GM19035 (cell line): ENCODE data around the gene PSME2.

Source experiments
- ATAC-seq: cut with Tn5 transposase; IDR thresholded peaks from one replicate; pipeline ENCODE4 v1.9.1; 2021; ENCODE audit not compliant: unreplicated experiment

Gene PSME2, protein sequence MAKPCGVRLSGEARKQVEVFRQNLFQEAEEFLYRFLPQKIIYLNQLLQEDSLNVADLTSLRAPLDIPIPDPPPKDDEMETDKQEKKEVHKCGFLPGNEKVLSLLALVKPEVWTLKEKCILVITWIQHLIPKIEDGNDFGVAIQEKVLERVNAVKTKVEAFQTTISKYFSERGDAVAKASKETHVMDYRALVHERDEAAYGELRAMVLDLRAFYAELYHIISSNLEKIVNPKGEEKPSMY

GRCh38 chr14:24146453-24146977 is at the start of gene PSME2:
Gene PSME2, minus strand, starts transcription at chr14:24146610. Its CDS starts 29 bp downstream, at chr14:24146581.
- ATAC-seq = peak; percentile 61

- peak; percentile 81 for ATAC-seq
These were observed 49.0 kb upstream of the PSME2 start, which contains the start of gene TM9SF1 for GRCh38 chr14:24195186-24196070. Gene TM9SF1, minus strand, starts transcription at chr14:24195441. Its CDS starts 422 bp downstream, at chr14:24195019.

DNA sequence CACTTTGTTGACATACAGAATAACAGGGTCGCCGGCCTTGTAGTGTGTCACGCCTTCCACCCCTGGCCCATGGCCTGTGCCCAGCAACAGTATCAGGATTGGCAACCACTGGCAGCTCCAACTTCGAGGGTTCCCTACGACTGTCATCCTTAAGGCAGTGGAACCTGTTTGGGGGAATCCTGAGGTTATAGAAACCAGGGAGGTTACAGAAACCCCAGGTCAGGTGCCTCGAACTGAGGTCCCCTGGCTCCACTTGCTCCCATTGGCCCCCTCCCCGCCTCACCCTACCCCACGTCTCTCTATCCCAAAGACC is 48.4 kb upstream of the PSME2 start:
- ATAC-seq = no peak

DNA sequence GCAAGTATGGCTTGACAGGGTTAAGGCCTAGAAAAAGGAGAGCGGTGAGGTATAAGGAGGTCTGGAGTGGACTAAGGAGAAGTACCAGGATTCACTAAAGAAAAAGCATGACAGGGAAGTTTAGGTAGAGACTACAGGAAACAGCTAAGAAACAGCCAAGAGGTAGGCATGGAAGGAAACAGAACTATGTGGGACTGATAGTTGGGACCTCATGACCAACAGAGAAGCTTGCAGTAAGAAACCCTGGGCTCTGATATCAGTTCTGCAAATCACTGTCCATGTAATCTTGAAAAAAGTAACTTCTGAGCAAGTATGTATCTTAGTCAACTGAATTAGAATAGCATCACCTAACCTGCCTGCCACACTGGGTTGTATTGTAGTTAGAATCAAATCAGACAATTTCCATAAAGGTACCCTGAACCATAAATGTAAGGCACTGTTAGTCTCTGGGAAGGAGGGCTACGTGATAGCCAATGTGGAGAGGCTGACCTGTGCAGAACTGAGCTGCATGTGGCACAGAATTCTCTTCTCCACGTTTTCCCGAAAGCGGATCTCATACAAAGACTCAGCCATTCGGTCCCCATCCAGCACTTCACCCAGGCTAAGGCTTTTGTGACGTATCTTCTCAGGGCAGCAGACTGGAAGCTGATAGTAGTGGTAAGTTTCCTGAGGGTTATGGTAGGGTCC is 47.9 kb upstream of the PSME2 start:
- ATAC-seq = no peak

GRCh38 chr14:24192933-24193332 is 46.5 kb upstream of the PSME2 start:
- ATAC-seq = no peak

DNA sequence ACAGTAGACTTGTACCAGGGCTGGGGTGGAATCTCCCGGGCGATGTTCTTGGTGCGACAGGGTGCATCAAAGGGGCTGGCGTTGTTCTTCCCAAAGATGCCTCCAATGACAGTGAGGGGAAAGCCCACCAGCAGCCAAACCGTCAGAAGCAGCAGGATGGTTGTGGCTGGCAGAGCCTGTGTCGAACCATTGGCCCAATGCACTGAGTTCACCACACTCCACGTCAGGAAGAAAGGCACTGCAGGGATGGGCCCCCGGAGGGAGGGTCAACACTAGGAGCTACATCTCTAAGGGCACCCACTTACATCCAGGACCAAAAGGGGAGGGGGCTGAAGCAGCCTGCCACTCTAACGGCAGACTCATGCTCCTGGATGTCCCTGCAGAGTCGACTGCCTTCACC is 44.0 kb upstream of the PSME2 start:
- no peak for ATAC-seq

DNA sequence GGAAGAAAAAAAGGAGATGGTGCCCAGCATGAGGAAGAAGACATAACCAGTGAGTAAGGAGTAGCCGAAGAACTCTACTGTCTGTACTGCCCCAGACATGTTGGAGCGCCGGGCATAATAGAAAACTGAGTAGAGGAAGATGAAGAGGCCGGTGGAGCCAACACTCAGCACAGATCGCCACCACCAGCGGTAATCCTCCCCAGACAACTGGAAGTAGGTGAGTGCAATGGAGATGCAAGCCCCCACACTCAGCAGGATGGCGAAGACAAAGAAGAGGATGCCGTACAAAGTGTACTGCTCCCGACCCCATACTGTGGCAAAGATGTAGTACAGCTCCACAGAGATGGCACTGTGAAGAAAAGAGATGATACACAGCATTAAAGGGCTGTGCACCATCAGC is 43.0 kb upstream of the PSME2 start:
- no peak for ATAC-seq

DNA sequence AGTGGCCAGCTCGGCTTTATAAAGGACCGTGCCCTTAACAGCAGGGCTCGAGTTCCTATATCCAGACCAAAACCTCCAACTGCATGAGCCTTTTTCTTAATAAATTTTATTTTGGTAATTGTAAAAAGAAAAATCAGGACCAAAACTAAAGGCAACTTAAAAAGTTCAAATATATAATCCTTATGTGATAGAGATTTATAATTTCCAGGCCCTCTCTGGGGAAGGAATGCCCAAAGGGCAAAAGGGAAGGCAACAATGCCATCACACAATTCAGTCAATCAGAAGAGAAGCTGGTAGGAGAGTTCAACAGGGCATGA is 42.6 kb upstream of the PSME2 start:
- no peak for ATAC-seq

DNA sequence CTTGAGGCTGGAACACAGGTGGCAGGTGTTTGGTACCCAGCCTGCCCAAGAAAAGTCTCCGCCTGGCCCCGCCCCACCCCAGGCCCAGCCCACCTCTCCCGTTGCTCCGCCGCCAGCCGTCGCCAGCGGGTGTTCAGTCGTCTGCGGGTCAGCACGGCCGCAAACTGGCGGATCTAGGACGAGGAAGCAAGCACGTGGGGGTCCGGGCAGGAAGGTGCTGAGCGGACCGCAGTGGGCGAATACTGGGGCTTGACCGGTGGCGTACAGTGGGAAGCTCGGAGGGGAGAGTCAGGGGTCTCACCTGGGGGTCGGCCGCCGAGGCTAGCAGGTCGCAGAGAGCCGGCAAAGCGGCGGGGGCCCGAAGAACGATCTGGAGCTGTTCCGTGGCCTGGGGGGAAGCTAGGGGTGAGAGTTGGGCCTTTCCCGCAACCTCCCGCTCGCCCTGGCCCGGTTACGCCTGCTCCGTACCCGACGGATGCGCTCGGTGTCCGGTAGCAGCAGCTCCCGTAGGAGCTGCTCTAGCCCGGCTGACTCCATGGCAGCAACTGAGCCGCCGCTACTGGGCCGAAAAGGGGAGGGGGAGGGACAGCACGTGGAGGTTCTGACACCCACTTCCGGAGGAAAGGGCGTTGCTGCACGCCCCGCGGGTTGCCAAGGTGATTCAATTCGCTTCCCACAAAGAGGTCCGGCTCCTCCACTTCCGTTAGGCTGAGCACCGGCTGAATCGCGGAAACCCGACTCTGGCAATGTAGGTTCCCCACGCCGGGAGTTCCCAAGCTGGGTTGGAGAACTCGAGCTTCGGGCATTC is 42.0 kb upstream of the PSME2 start, which contains the start of gene IPO4:
TSS of gene IPO4 (minus strand) at position 566 of the 808 bp plus-strand sequence. CDS start at position 537, 29 bp downstream.
- peak; percentile 83 for ATAC-seq

GRCh38 chr14:24187539-24187915 is 41.1 kb upstream of the PSME2 start:
- no peak for ATAC-seq

GRCh38 chr14:24186831-24187538 is 40.6 kb upstream of the PSME2 start:
- no peak for ATAC-seq

DNA sequence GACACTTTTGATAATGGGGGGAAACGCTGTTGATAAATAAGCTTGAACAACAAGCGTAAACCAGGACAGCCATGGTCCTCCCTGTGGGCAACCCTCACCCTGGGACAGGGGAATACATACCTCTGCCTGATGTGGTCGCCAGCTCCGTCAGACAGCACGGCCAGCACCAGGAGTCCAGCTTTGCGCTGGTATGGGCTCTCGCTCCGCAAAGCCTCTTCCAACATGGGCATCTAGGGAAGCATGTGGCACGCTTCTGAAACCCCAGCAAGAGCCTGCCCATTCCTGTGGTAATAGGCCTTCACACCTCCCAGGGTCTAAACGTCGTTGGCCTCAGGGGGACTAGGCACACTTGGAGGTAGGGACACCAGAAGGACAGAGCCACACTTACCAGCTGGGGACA is 39.3 kb upstream of the PSME2 start:
- ATAC-seq = no peak

DNA sequence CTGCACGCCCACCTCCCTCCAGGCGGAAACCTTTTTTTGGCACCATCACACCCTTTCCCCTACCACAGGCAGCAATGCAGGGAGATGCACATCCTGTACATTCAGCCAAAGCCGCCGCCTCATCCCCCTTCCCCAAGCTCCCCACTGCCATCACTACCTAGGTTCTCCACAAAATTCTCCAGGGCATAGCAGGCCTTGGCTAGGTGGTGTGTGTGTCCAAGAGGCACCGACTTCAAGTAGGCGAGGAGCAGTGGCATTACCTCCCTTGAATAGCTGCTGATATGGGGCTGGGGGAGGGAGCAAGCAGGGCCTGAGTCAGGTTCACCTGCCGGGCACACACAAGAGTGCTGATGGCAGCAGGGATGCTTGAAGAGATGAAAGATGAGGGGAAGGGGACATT is 38.6 kb upstream of the PSME2 start:
- ATAC-seq = no peak

GRCh38 chr14:24184104-24184970 is 37.9 kb upstream of the PSME2 start:
- no peak for ATAC-seq

- no peak for ATAC-seq
These were observed 36.6 kb upstream of the PSME2 start for GRCh38 chr14:24183014-24183481.

DNA sequence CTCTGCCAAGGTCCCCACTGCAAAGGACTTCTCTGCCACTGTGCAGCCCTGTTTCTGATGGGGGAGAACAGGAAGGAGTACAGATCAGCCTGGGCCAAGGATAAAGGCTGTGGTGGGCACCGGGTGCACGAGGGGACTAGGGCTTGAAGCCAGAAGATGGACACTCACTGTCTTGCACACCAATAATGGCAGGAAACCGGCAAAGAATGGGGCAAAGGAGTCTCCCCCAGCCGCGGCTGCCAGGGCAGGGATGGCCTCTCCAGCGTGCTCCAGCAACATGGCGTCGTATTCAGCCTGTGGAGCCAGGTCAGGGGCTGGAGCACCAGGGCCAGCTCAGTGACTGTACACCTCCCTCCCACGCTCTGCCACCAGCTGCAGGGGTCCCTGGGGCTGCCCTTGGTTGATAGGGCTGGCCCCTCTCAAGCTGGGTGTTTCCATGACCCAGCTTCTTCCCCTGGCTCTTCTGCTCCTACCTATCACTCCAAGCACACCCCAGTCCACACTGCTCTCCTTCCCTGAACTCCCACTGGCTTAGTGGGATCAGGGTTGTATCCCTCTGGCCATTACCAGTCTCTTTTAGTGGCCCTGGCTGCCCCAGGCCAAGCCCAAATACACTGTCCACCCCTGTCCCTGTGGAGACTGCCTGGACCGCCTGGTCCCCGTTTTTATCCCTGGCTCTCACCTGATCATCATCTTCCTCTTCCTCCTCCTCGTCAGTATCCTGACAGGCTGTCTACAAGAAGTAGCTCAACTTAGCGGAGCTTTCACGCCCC is 35.9 kb upstream of the PSME2 start:
- ATAC-seq = no peak

DNA sequence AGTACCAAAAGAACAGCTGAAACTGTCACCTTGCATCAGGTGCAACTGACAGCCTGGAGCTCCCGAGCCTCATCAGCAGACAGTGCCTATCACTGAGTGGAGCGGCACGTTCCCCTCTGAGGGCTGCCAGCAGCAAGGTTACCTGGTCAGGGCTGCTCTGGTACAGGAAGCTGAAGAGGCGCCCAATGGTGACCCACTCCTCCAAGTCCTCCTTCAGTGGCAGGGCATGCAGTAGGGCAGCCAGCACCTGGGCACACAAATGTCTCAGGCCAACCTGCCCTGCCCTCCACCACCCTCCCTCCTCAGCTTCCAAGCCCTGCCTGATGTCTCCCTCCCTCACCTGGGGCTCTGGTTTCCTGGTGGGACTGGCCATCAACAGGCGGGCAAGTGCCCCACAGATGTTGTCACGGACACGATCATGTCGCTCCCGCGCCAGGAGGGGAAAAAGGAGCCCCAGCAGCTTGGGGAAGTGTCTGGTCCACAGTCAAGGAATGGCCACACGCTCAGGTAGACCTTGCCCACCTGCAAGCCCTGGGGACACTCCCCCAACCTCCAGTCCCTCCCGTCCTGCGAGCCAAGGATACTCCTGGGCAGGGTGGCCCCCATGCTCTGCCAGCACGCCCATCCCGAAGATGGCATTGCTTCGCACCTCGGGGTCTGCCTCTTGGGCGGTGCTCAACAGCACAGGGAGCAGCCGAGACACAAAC is 35.1 kb upstream of the PSME2 start:
- ATAC-seq = no peak
